ENCODE data around the gene MICAL3. TPM values are rescaled to one million over a fixed set of nuclear protein-coding genes. Genes with fewer than 3 reads are reported as not detected.

The MICAL3 gene
- total RNA-seq, 6 experiments from 2014 or later: 31.5 to 61.8 (median 48.2) TPM

- DNase-seq (no peak), ATAC-seq (no peak)
- intact Hi-C loops (cut with DNase I): no loop called here
- H3K27ac ChIP-seq: peak overlapping the region in 2 of 3 donors; percentile 24 to 74
- H3K9me3 ChIP-seq: no peaks in the 10 kb centered on the region
- WGBS (ENCODE audit: insufficient coverage, low coverage, low lambda C conversion rate, missing lambda C conversion rate): 93% methylated on average over 5 of the region's 9 CpGs
- H3K27me3 ChIP-seq: no peaks in the 10 kb centered on the region
- H3K36me3 ChIP-seq: peaks cover 0 to 22% (median 9%) of the 10 kb centered on the region in 4 donors
- H3K4me1 ChIP-seq: peaks cover 0 to 18% (median 6%) of the 10 kb centered on the region in 4 donors
- TF ChIP-seq CTCF (IDR thresholded peaks at IDR 0.05) (no peak), POLR2A (IDR thresholded peaks at IDR 0.05) (no peak)
- H3K4me3 ChIP-seq: no peak overlapping the region
Measured at GRCh38 chr22:17883356-17883755, 141.0 kb downstream of the MICAL3 start.

- H3K27ac ChIP-seq: no peak overlapping the region
- ATAC-seq (no peak), DNase-seq (no peak)
- 90% methylated on average over 8 of the region's 8 CpGs for WGBS (ENCODE audit: insufficient coverage, low coverage, low lambda C conversion rate, missing lambda C conversion rate)
- H3K4me1 ChIP-seq: peaks cover 0 to 18% (median 6%) of the 10 kb centered on the region in 4 donors
- no peaks in the 10 kb centered on the region for H3K9me3 ChIP-seq
- H3K27me3 ChIP-seq: no peaks in the 10 kb centered on the region
- no peak overlapping the region for H3K4me3 ChIP-seq
- TF ChIP-seq CTCF (IDR thresholded peaks at IDR 0.05) (no peak), POLR2A (IDR thresholded peaks at IDR 0.05) (no peak)
- H3K36me3 ChIP-seq: peaks cover 0 to 18% (median 8%) of the 10 kb centered on the region in 4 donors
- intact Hi-C loops (cut with DNase I): no loop called here
Measured at GRCh38 chr22:17882727-17883126, 141.6 kb downstream of the MICAL3 start.

- 50% methylated on average over 1 of the region's 2 CpGs for WGBS (ENCODE audit: insufficient coverage, low coverage, low lambda C conversion rate, missing lambda C conversion rate)
- Histone ChIP-seq H3K4me1 (peaks cover 0 to 18% (median 6%) of the 10 kb centered on the region in 4 donors), H3K36me3 (peaks cover 0 to 16% (median 6%) of the 10 kb centered on the region in 4 donors), H3K4me3 (no peak overlapping the region), H3K27ac (no peak overlapping the region), H3K9me3 (no peaks in the 10 kb centered on the region), H3K27me3 (no peaks in the 10 kb centered on the region)
- TF ChIP-seq POLR2A (IDR thresholded peaks at IDR 0.05): no peak
- no peak for TF ChIP-seq CTCF (IDR thresholded peaks at IDR 0.05)
- intact Hi-C loops (cut with DNase I): no loop called here
- DNase-seq: no peak
- peak in 1 of 4 donors; percentile 5 for ATAC-seq
Measured at GRCh38 chr22:17882162-17882561, 142.2 kb downstream of the MICAL3 start.

GRCh38 chr22:17881366-17881765, 143.0 kb downstream of the MICAL3 start:
- Histone ChIP-seq H3K36me3 (peaks cover 0 to 14% (median 4%) of the 10 kb centered on the region in 4 donors), H3K4me3 (no peak overlapping the region), H3K27me3 (no peaks in the 10 kb centered on the region), H3K27ac (no peak overlapping the region), H3K4me1 (peaks cover 0 to 18% (median 6%) of the 10 kb centered on the region in 4 donors), H3K9me3 (no peaks in the 10 kb centered on the region)
- DNase-seq (no peak), ATAC-seq (no peak)
- intact Hi-C loops (cut with DNase I): no loop called here
- 92% methylated on average over 2 of the region's 6 CpGs for WGBS (ENCODE audit: insufficient coverage, low coverage, low lambda C conversion rate, missing lambda C conversion rate)
- TF ChIP-seq CTCF (IDR thresholded peaks at IDR 0.05) (no peak), POLR2A (IDR thresholded peaks at IDR 0.05) (no peak)

GRCh38 chr22:17880468-17880867, 143.9 kb downstream of the MICAL3 start:
- no peak overlapping the region for H3K4me3 ChIP-seq
- H3K36me3 ChIP-seq: peaks cover 0 to 7% (median under 1%) of the 10 kb centered on the region in 4 donors
- intact Hi-C loops (cut with DNase I): no loop called here
- DNase-seq (no peak), ATAC-seq (no peak)
- peaks cover 0 to 18% (median 6%) of the 10 kb centered on the region in 4 donors for H3K4me1 ChIP-seq
- no peaks in the 10 kb centered on the region for H3K9me3 ChIP-seq
- 90% methylated on average over 10 of the region's 10 CpGs for WGBS (ENCODE audit: insufficient coverage, low coverage, low lambda C conversion rate, missing lambda C conversion rate)
- TF ChIP-seq POLR2A (IDR thresholded peaks at IDR 0.05) (no peak), CTCF (IDR thresholded peaks at IDR 0.05) (no peak)
- no peak overlapping the region for H3K27ac ChIP-seq
- H3K27me3 ChIP-seq: no peaks in the 10 kb centered on the region
